GM23338 (cell line): ENCODE results near the gene RAB25.

Experiments
- EZH2 ChIP-seq: fragments of 200-600 bp; sonication (generic); IDR thresholded peaks from one replicate; pipeline ENCODE4 v1.8.0; 2017; ENCODE audit warnings: antibody characterized with exemption, mild to moderate bottlenecking, low read depth; ENCODE audit not compliant: unreplicated experiment
- JUNB ChIP-seq: IDR thresholded peaks from one replicate; pipeline ENCODE4 v1.6.1; 2016; ENCODE audit warnings: antibody characterized with exemption; ENCODE audit not compliant: unreplicated experiment
- POLR2AphosphoS5 ChIP-seq: IDR thresholded peaks from 2 replicates; pipeline ENCODE4 v1.6.1; 2016; ENCODE audit warnings: antibody characterized with exemption, low read depth
- TF ChIP-seq, protein P1 (sequence below), 2 experiments: fragments of 200-600 bp in 1 of 2; sonication (generic) in 1 of 2; conservative IDR thresholded peaks; 2 replicates each; pipeline versions ENCODE4 v1.5.1 to v1.6.1; 2016 to 2017; ENCODE audit warnings: antibody characterized with exemption in 2 of 2, low read depth in 2 of 2, mild to moderate bottlenecking in 2 of 2, moderate library complexity in 1 of 2
- TF ChIP-seq, protein P2 (sequence below): IDR thresholded peaks from 2 replicates; pipeline ENCODE4 v1.6.1; 2016; ENCODE audit warnings: antibody characterized with exemption

DNA sequence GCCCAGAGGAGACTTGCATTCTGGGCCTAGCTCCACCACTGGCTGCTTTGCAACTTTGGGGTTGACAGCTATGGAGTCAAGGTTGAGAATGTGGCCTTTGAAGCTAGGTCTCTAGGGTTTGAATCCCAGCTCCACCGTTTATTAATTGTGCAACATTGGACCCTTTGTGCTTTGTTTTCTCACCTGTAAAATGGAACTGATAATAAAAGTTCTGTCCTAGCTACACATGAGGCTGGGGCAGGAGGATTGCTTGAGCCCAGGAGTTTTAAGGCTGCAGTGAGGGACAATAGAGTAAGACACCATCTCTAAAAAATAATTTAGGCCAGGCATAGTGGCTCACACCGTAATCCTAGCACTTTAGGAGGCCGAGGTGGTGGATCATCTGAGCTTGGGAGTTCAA is 38.3 kb downstream of the RAB25 start:
- TF ChIP-seq, protein P1, sequence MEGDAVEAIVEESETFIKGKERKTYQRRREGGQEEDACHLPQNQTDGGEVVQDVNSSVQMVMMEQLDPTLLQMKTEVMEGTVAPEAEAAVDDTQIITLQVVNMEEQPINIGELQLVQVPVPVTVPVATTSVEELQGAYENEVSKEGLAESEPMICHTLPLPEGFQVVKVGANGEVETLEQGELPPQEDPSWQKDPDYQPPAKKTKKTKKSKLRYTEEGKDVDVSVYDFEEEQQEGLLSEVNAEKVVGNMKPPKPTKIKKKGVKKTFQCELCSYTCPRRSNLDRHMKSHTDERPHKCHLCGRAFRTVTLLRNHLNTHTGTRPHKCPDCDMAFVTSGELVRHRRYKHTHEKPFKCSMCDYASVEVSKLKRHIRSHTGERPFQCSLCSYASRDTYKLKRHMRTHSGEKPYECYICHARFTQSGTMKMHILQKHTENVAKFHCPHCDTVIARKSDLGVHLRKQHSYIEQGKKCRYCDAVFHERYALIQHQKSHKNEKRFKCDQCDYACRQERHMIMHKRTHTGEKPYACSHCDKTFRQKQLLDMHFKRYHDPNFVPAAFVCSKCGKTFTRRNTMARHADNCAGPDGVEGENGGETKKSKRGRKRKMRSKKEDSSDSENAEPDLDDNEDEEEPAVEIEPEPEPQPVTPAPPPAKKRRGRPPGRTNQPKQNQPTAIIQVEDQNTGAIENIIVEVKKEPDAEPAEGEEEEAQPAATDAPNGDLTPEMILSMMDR (conservative IDR thresholded peaks at IDR 0.05; ENCODE audit: low read depth in 2 of 2), result no peak
- no peak for TF ChIP-seq EZH2
- no peak for TF ChIP-seq JUNB
- no peak for TF ChIP-seq POLR2AphosphoS5
- TF ChIP-seq, protein P2, sequence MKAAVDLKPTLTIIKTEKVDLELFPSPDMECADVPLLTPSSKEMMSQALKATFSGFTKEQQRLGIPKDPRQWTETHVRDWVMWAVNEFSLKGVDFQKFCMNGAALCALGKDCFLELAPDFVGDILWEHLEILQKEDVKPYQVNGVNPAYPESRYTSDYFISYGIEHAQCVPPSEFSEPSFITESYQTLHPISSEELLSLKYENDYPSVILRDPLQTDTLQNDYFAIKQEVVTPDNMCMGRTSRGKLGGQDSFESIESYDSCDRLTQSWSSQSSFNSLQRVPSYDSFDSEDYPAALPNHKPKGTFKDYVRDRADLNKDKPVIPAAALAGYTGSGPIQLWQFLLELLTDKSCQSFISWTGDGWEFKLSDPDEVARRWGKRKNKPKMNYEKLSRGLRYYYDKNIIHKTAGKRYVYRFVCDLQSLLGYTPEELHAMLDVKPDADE, result no peak
